Neuronal stem cell (in vitro differentiated cells): Measurements from ENCODE around the gene SUGCT.

Source experiments
- DNase-seq: peaks from one replicate; pipeline ENCODE4 v3.0.0-alpha.2; 2013; ENCODE audit warnings: low spot score
- H2AFZ ChIP-seq: one replicate; pipeline ENCODE4 v1.6.1; 2013; ENCODE audit warnings: mild to moderate bottlenecking, low read length, inconsistent platforms
- H2AK5ac ChIP-seq: 2 replicates; pipeline ENCODE4 v1.6.1; 2013; ENCODE audit warnings: low read depth, mild to moderate bottlenecking, inconsistent platforms, low read length, moderate library complexity, mixed read lengths
- H2BK120ac ChIP-seq: 2 replicates; pipeline ENCODE4 v1.6.1; 2013; ENCODE audit warnings: low read depth, mild to moderate bottlenecking, inconsistent platforms, low read length, moderate library complexity, mixed read lengths
- H2BK12ac ChIP-seq: one replicate; pipeline ENCODE4 v1.6.1; 2013; ENCODE audit warnings: low read length, inconsistent platforms
- H2BK15ac ChIP-seq: 2 replicates; pipeline ENCODE4 v1.6.1; 2013; ENCODE audit warnings: mild to moderate bottlenecking, low read length, inconsistent platforms, mixed read lengths
- H2BK5ac ChIP-seq: one replicate; pipeline ENCODE4 v1.6.1; 2013; ENCODE audit warnings: inconsistent platforms, mild to moderate bottlenecking, low read length, moderate library complexity
- H3K14ac ChIP-seq: one replicate; pipeline ENCODE4 v1.6.1; 2013; ENCODE audit warnings: low read length, inconsistent platforms
- H3K18ac ChIP-seq: 2 replicates; pipeline ENCODE4 v1.6.1; 2013; ENCODE audit warnings: low read length, inconsistent platforms
- H3K23ac ChIP-seq: 2 replicates; pipeline ENCODE4 v1.6.1; 2013; ENCODE audit warnings: low read depth, mild to moderate bottlenecking, mixed read lengths, low read length, inconsistent platforms; ENCODE audit not compliant: poor library complexity
- H3K27ac ChIP-seq: replicated peaks from 3 replicates; pipeline ENCODE4 v1.5.1; 2013; ENCODE audit warnings: low read length, inconsistent platforms
- H3K27me3 ChIP-seq, 3 experiments: 2 replicates each; pipeline ENCODE4 v1.6.1; 2013; ENCODE audit warnings: low read length in 3 of 3, mild to moderate bottlenecking in 2 of 3, inconsistent platforms in 1 of 3, low read depth in 1 of 3, mixed read lengths in 1 of 3, moderate library complexity in 1 of 3; ENCODE audit not compliant: control insufficient read depth in 3 of 3, insufficient read depth in 3 of 3
- H3K36me3 ChIP-seq, 2 donors: replicated peaks in 1 of 2; 2 replicates each; pipeline ENCODE4 v1.6.1; 2013; ENCODE audit warnings: low read length in 2 of 2; ENCODE audit not compliant: control insufficient read depth in 2 of 2, insufficient read depth in 2 of 2
- H3K4ac ChIP-seq: 2 replicates; pipeline ENCODE4 v1.6.1; 2013; ENCODE audit warnings: inconsistent platforms, mild to moderate bottlenecking, low read length, moderate library complexity
- H3K4me1 ChIP-seq, 2 donors: 1 replicate in 1 of 2; 2 replicates in 1 of 2; pipeline ENCODE4 v1.6.1; 2013; ENCODE audit warnings: low read length in 2 of 2, low read depth in 1 of 2; ENCODE audit not compliant: control insufficient read depth in 2 of 2, insufficient read depth in 1 of 2
- H3K4me2 ChIP-seq: one replicate; pipeline ENCODE4 v1.6.1; 2013; ENCODE audit warnings: mild to moderate bottlenecking, low read length, inconsistent platforms; ENCODE audit not compliant: insufficient read depth, poor library complexity, severe bottlenecking
- H3K4me3 ChIP-seq, 2 donors: 2 replicates each; pipeline ENCODE4 v1.5.1; 2013; ENCODE audit warnings: low read length in 2 of 2, mild to moderate bottlenecking in 2 of 2, inconsistent platforms in 1 of 2, moderate library complexity in 1 of 2
- H3K79me1 ChIP-seq: one replicate; pipeline ENCODE4 v1.6.1; 2013; ENCODE audit warnings: low read depth, mild to moderate bottlenecking, inconsistent platforms, low read length, moderate library complexity
- H3K9ac ChIP-seq: one replicate; pipeline ENCODE4 v1.6.1; 2013; ENCODE audit warnings: mild to moderate bottlenecking, low read depth, low read length, inconsistent platforms; ENCODE audit not compliant: poor library complexity
- H3K9me3 ChIP-seq, 2 donors: replicated peaks in 1 of 2; 2 replicates each; pipeline versions ENCODE3 to v1.6.1; 2013; ENCODE audit warnings: low read length in 2 of 2, mild to moderate bottlenecking in 2 of 2, inconsistent platforms in 1 of 2, low read depth in 1 of 2, mixed read lengths in 1 of 2, moderate library complexity in 1 of 2; ENCODE audit not compliant: control insufficient read depth in 2 of 2, insufficient read depth in 1 of 2
- H4K8ac ChIP-seq: one replicate; pipeline ENCODE4 v1.6.1; 2013; ENCODE audit warnings: low read depth, mild to moderate bottlenecking, inconsistent platforms, low read length, moderate library complexity
- H4K91ac ChIP-seq: one replicate; pipeline ENCODE4 v1.6.1; 2013; ENCODE audit warnings: low read length, low read depth, mild to moderate bottlenecking, inconsistent platforms; ENCODE audit not compliant: poor library complexity
- WGBS, 2 donors: extraction: QIAGEN DNeasy Blood & Tissue Kit; methylation state at CpG; one replicate each; pipeline ENCODE4 v1.1.7; 2013; ENCODE audit warnings: missing lambda C conversion rate in 2 of 2, mixed read lengths in 1 of 2; ENCODE audit not compliant: insufficient read length in 2 of 2, insufficient replicate concordance in 1 of 2; ENCODE audit errors: extremely low coverage in 2 of 2; 5-methylcytosine and 5-hydroxymethylcytosine counted together

SUGCT gene

GRCh38 chr7:40177071-40177470 lies 42.3 kb downstream of the SUGCT start:
- Histone ChIP-seq H3K4me3 (no peak overlapping the region), H2BK120ac (no peak overlapping the region), H3K18ac (no peak overlapping the region), H3K27ac (no peak overlapping the region), H2AK5ac (no peak overlapping the region), H3K27me3 (no peaks in the 10 kb centered on the region), H2AFZ (no peak overlapping the region), H4K8ac (no peak overlapping the region), H3K23ac (no peak overlapping the region), H3K4me1 (no peaks in the 10 kb centered on the region), H3K79me1 (no peaks in the 10 kb centered on the region), H3K36me3 (no peaks in the 10 kb centered on the region), H3K14ac (no peak overlapping the region), H3K9me3 (no peaks in the 10 kb centered on the region), H2BK15ac (no peak overlapping the region), H3K4ac (no peak overlapping the region), H3K4me2 (no peak overlapping the region), H4K91ac (no peak overlapping the region), H3K9ac (no peak overlapping the region), H2BK5ac (no peak overlapping the region), H2BK12ac (no peak overlapping the region)
- no CpG with 5 or more reads among the region's 5 CpGs for WGBS, 2 donors
- DNase-seq, result no peak

- no peak overlapping the region for H2BK15ac ChIP-seq
- no peak overlapping the region for H3K4me2 ChIP-seq
- no peak overlapping the region for H3K4me3 ChIP-seq
- H3K14ac ChIP-seq, result no peak overlapping the region
- no peak overlapping the region for H2AFZ ChIP-seq
- no peak overlapping the region for H4K91ac ChIP-seq
- DNase-seq, result no peak
- no peaks in the 10 kb centered on the region for H3K36me3 ChIP-seq
- H3K9me3 ChIP-seq, result no peaks in the 10 kb centered on the region
- no peaks in the 10 kb centered on the region for H3K27me3 ChIP-seq
- no peak overlapping the region for H4K8ac ChIP-seq
- no peak overlapping the region for H3K27ac ChIP-seq
- no peak overlapping the region for H3K4ac ChIP-seq
- H3K9ac ChIP-seq, result no peak overlapping the region
- no peaks in the 10 kb centered on the region for H3K79me1 ChIP-seq
- H3K18ac ChIP-seq, result no peak overlapping the region
- no CpG with 5 or more reads among the region's 4 CpGs for WGBS, 2 donors
- no peak overlapping the region for H2BK120ac ChIP-seq
- peaks cover 0 to 1% of the 10 kb centered on the region in 2 donors for H3K4me1 ChIP-seq
- H2AK5ac ChIP-seq, result no peak overlapping the region
- no peak overlapping the region for H2BK12ac ChIP-seq
- no peak overlapping the region for H3K23ac ChIP-seq
- no peak overlapping the region for H2BK5ac ChIP-seq
Observed at GRCh38 chr7:40182452-40182851, 47.6 kb downstream of the SUGCT start.

GRCh38 chr7:40186586-40186985 lies 51.8 kb downstream of the SUGCT start:
- Histone ChIP-seq H3K9ac (no peak overlapping the region), H2AFZ (no peak overlapping the region), H3K14ac (no peak overlapping the region), H3K27ac (no peak overlapping the region), H3K79me1 (no peaks in the 10 kb centered on the region), H3K27me3 (no peaks in the 10 kb centered on the region), H3K23ac (no peak overlapping the region), H4K8ac (no peak overlapping the region), H3K4ac (no peak overlapping the region), H3K36me3 (no peaks in the 10 kb centered on the region), H3K4me1 (peaks cover 0 to 1% of the 10 kb centered on the region in 2 donors), H3K4me3 (no peak overlapping the region), H3K18ac (no peak overlapping the region), H2BK120ac (no peak overlapping the region), H4K91ac (no peak overlapping the region), H2BK5ac (no peak overlapping the region), H2AK5ac (no peak overlapping the region), H3K4me2 (no peak overlapping the region), H3K9me3 (no peaks in the 10 kb centered on the region), H2BK15ac (no peak overlapping the region), H2BK12ac (no peak overlapping the region)
- WGBS, 2 donors, result no CpG with 5 or more reads among the region's 1 CpG
- DNase-seq, result no peak

- Histone ChIP-seq H3K4me3 (no peak overlapping the region), H2BK12ac (no peak overlapping the region), H3K4me1 (no peaks in the 10 kb centered on the region), H3K23ac (no peak overlapping the region), H4K8ac (no peak overlapping the region), H3K4me2 (no peak overlapping the region), H3K27me3 (no peaks in the 10 kb centered on the region), H2BK120ac (no peak overlapping the region), H3K79me1 (no peaks in the 10 kb centered on the region), H3K36me3 (no peaks in the 10 kb centered on the region), H3K14ac (no peak overlapping the region), H3K4ac (no peak overlapping the region), H3K9ac (no peak overlapping the region), H3K27ac (no peak overlapping the region), H3K9me3 (no peaks in the 10 kb centered on the region), H3K18ac (no peak overlapping the region), H2AFZ (no peak overlapping the region), H2BK5ac (no peak overlapping the region), H4K91ac (no peak overlapping the region), H2BK15ac (no peak overlapping the region), H2AK5ac (no peak overlapping the region)
- no peak for DNase-seq
- WGBS, 2 donors, result no CpG with 5 or more reads among the region's 2 CpGs
Observed at GRCh38 chr7:40192036-40192435, 57.2 kb downstream of the SUGCT start.
